ENCODE measurements around the gene AUTS2. TPM values are rescaled to one million over a fixed set of nuclear protein-coding genes. Genes with fewer than 3 reads are reported as not detected.

Gene AUTS2
- total and polyA plus RNA-seq, 2 experiments from 2014 or later: 32.0 to 91.0 TPM

DNA sequence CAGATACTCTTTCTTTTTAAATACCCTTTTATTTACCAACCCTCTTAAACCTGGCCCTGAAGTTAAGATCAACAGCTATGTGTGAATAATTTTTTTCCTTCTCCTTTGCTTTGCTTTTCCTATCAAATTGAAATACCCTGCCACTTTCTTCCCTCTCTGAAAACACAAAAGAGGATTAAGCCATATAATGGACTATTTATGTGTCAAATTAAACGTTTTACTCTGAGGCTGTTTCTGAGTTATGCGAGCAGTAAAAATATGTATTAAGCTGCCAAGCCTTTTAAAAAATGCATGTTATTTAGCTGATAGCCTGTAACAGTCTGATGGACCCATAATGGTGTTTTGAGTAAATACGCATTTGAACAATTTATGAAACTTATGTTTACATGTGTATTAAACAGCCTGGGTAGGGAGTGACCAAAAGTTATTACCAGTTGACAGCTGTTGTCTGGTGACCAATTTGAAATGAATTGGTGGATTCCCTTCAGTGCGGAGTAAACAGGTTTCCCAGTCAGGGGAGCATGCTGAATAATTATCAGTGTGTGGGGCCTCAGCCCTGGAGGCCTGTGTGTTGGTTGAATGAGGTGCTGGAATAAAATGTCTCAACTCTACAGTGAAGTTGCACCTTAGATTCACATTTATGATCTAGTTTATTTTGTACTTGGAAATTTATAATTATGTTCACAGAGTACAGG is 89.6 kb downstream of the AUTS2 start (continued):
- TF ChIP-seq, protein P1, sequence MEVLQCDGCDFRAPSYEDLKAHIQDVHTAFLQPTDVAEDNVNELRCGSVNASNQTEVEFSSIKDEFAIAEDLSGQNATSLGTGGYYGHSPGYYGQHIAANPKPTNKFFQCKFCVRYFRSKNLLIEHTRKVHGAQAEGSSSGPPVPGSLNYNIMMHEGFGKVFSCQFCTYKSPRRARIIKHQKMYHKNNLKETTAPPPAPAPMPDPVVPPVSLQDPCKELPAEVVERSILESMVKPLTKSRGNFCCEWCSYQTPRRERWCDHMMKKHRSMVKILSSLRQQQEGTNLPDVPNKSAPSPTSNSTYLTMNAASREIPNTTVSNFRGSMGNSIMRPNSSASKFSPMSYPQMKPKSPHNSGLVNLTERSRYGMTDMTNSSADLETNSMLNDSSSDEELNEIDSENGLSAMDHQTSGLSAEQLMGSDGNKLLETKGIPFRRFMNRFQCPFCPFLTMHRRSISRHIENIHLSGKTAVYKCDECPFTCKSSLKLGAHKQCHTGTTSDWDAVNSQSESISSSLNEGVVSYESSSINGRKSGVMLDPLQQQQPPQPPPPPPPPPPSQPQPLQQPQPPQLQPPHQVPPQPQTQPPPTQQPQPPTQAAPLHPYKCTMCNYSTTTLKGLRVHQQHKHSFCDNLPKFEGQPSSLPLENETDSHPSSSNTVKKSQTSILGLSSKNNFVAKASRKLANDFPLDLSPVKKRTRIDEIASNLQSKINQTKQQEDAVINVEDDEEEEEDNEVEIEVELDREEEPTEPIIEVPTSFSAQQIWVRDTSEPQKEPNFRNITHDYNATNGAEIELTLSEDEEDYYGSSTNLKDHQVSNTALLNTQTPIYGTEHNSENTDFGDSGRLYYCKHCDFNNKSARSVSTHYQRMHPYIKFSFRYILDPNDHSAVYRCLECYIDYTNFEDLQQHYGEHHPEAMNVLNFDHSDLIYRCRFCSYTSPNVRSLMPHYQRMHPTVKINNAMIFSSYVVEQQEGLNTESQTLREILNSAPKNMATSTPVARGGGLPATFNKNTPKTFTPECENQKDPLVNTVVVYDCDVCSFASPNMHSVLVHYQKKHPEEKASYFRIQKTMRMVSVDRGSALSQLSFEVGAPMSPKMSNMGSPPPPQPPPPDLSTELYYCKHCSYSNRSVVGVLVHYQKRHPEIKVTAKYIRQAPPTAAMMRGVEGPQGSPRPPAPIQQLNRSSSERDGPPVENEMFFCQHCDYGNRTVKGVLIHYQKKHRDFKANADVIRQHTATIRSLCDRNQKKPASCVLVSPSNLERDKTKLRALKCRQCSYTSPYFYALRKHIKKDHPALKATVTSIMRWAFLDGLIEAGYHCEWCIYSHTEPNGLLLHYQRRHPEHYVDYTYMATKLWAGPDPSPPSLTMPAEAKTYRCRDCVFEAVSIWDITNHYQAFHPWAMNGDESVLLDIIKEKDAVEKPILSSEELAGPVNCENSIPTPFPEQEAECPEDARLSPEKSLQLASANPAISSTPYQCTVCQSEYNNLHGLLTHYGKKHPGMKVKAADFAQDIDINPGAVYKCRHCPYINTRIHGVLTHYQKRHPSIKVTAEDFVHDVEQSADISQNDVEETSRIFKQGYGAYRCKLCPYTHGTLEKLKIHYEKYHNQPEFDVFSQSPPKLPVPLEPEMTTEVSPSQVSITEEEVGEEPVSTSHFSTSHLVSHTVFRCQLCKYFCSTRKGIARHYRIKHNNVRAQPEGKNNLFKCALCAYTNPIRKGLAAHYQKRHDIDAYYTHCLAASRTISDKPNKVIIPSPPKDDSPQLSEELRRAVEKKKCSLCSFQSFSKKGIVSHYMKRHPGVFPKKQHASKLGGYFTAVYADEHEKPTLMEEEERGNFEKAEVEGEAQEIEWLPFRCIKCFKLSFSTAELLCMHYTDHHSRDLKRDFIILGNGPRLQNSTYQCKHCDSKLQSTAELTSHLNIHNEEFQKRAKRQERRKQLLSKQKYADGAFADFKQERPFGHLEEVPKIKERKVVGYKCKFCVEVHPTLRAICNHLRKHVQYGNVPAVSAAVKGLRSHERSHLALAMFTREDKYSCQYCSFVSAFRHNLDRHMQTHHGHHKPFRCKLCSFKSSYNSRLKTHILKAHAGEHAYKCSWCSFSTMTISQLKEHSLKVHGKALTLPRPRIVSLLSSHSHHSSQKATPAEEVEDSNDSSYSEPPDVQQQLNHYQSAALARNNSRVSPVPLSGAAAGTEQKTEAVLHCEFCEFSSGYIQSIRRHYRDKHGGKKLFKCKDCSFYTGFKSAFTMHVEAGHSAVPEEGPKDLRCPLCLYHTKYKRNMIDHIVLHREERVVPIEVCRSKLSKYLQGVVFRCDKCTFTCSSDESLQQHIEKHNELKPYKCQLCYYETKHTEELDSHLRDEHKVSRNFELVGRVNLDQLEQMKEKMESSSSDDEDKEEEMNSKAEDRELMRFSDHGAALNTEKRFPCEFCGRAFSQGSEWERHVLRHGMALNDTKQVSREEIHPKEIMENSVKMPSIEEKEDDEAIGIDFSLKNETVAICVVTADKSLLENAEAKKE (CRISPR knock-in tag; IDR thresholded peaks at IDR 0.05): no peak
- TF ChIP-seq STAT1 (IDR thresholded peaks at IDR 0.05; ENCODE audit: unreplicated experiment) (no peak), POLR2AphosphoS5 (IDR thresholded peaks at IDR 0.05; ENCODE audit: low read depth) (no peak)

- Histone ChIP-seq H2AFZ (no peak overlapping the region), H3K27me3 (ENCODE audit: insufficient read depth) (no peaks in the 10 kb centered on the region), H3K36me3 (ENCODE audit: insufficient read depth) (no peaks in the 10 kb centered on the region), H3K4me1 (ENCODE audit: insufficient read depth) (no peaks in the 10 kb centered on the region), H3K79me2 (replicated peaks; ENCODE audit: insufficient read depth) (no peaks in the 10 kb centered on the region), H3K4me3 (no peak overlapping the region), H3K27ac (ENCODE audit: low read depth) (no peak overlapping the region), H3K9me2 (ENCODE audit: insufficient read depth) (no peaks in the 10 kb centered on the region), H3F3A (replicated peaks; ENCODE audit: low read depth) (no peaks in the 10 kb centered on the region), H4K20me1 (replicated peaks; ENCODE audit: insufficient read depth) (no peaks in the 10 kb centered on the region), H3K4me2 (no peak overlapping the region)
- DNase-seq (ENCODE audit: low spot score) (no peak), ATAC-seq (no peak)
- Mint-ChIP-seq H3K9me3 (no peaks in the 10 kb centered on the region; the same call in 2 of the 3 replicates), H3K36me3 (ENCODE audit: low read depth) (no peaks in the 10 kb centered on the region), H3K4me3 (no peak overlapping the region), H3K27ac (no peak overlapping the region), H3K27me3 (ENCODE audit: insufficient read depth, low read depth, poor library complexity) (no peaks in the 10 kb centered on the region), H3K4me1 (peaks cover 6% of the 10 kb centered on the region; the same call in 2 of the 3 replicates)
- no peak for TF ChIP-seq ETS1 (IDR thresholded peaks at IDR 0.05)
- no peak for TF ChIP-seq EZH2 (IDR thresholded peaks at IDR 0.05; ENCODE audit: low read depth, unreplicated experiment)
- no peak for TF ChIP-seq CREB1 (CRISPR knock-in tag; IDR thresholded peaks at IDR 0.05; ENCODE audit: low read depth)
- no peak for TF ChIP-seq STAT1 (IDR thresholded peaks at IDR 0.05; ENCODE audit: unreplicated experiment)
- TF ChIP-seq, protein P1 (CRISPR knock-in tag; IDR thresholded peaks at IDR 0.05): no peak
- TF ChIP-seq POLR2AphosphoS5 (IDR thresholded peaks at IDR 0.05; ENCODE audit: low read depth): no peak
- TF ChIP-seq ZNF114 (CRISPR knock-in tag; IDR thresholded peaks at IDR 0.05): no peak
- TF ChIP-seq JUNB (IDR thresholded peaks at IDR 0.05; ENCODE audit: unreplicated experiment): no peak
Measured at GRCh38 chr7:69690329-69690728, 92.1 kb downstream of the AUTS2 start.

All from GM23338 (cell line).